Gastrocnemius medialis (tissue), 4 donors: Measurements from ENCODE around the gene DRAM1.

Experiments
- CTCF ChIP-seq, 5 experiments: fragments of 450-650 bp in 3 of 5; fragments of 200-600 bp in 2 of 5; sonication (generic) in 2 of 5; IDR thresholded peaks in 4 of 5; conservative IDR thresholded peaks in 1 of 5; 1 replicate in 4 of 5; 2 replicates in 1 of 5; pipeline ENCODE4 v1.5.1; 2016 to 2019; ENCODE audit warnings: antibody characterized with exemption in 5 of 5, mild to moderate bottlenecking in 3 of 5, moderate library complexity in 3 of 5
- POLR2A ChIP-seq, 2 donors: fragments of 450-650 bp; IDR thresholded peaks; one replicate each; pipeline ENCODE4 v1.6.1; 2017; ENCODE audit warnings: antibody characterized with exemption in 2 of 2, mild to moderate bottlenecking in 2 of 2, moderate library complexity in 2 of 2

DNA sequence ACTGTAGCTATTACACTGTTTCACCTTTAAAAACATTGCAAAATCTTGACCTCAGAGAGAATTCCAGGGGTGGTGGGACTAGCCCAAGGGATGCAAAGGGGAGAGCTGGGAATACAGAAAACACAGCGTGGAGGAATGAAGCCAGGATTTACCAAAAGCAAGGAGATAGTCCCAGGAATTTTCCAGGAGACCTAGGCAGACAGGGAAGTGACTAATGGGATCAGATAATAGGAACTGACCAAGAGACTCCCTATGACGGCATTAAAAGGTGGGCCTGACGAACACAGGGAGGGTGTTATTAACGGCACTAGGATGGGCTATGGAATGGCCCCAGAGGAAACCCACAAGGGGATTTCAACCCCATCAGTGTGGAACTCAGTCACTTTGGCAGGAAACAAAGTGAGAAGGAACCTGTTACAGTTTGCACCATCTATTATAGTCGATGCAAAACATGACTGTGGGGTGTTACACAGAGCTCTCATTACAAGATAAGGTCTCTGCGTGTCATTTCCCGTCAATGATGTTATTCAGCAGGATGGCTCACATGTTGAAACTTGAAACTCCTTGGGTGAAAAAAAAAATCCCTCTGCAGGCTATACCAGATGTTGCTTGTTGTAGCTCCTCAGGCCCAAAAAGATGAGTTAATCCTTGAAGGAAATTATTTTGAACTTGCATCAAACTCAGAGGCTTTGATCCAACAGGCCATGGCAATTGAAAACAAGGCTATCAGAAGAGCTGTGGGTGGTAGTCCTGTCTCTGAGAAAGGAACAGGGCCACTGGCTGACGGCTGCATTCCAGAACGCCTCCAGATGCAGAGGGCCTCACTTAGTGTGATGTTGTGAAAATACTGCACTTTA lies 58.7 kb downstream of the DRAM1 start:
- no peak for TF ChIP-seq CTCF (IDR thresholded peaks at IDR 0.05 in 4 of 5, conservative IDR thresholded peaks at IDR 0.05 in 1 of 5)
- no peak for TF ChIP-seq POLR2A (IDR thresholded peaks at IDR 0.05)
